Measurements from ENCODE around the gene CHTF8. TPM values are rescaled to one million over a fixed set of nuclear protein-coding genes. Genes with fewer than 3 reads are reported as not detected.
"Not testable (repeated sequence)": the region's sequence is repeated elsewhere in the genome, so short reads cannot be mapped to it uniquely, and the experiment has no call there.

The CHTF8 gene
- polyA plus RNA-seq, 1 experiment, result 161 TPM

DNA sequence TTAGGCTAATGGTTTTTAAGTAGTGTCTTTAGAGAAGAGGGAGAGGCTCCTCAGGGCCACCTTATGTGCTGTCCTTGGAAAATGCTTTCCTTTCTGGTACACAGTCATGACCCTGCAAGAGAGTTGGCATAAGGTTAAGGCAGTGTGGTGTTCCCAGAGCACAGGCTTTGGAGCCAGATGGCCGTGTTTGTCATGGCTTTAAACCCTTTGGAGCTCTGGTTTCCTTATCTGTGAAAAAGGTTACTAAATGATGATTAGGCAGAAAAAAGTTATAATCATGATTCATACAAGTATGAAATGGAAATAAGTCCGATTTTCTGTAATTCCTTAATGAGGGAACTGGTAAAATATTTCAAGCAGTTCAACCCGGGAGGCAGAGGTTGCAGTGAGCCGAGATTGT, 13.3 kb upstream of the CHTF8 start:
- Histone ChIP-seq H3K27me3 (ENCODE audit: control insufficient read depth, insufficient read depth, low read length) (no peaks in the 10 kb centered on the region), H3K4me3 (ENCODE audit: low read depth, low read length) (no peak overlapping the region), H3K36me3 (ENCODE audit: control insufficient read depth, insufficient read depth, low read length) (peaks cover 11% of the 10 kb centered on the region)
- TF ChIP-seq, protein P1, sequence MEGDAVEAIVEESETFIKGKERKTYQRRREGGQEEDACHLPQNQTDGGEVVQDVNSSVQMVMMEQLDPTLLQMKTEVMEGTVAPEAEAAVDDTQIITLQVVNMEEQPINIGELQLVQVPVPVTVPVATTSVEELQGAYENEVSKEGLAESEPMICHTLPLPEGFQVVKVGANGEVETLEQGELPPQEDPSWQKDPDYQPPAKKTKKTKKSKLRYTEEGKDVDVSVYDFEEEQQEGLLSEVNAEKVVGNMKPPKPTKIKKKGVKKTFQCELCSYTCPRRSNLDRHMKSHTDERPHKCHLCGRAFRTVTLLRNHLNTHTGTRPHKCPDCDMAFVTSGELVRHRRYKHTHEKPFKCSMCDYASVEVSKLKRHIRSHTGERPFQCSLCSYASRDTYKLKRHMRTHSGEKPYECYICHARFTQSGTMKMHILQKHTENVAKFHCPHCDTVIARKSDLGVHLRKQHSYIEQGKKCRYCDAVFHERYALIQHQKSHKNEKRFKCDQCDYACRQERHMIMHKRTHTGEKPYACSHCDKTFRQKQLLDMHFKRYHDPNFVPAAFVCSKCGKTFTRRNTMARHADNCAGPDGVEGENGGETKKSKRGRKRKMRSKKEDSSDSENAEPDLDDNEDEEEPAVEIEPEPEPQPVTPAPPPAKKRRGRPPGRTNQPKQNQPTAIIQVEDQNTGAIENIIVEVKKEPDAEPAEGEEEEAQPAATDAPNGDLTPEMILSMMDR (IDR thresholded peaks at IDR 0.05; ENCODE audit: insufficient read depth, low read depth, low read length), result no peak
- POLR2A ChIA-PET, result no interaction called here
- DNase-seq (ENCODE audit: low read depth), result no peak
- CTCF ChIA-PET, result interaction anchor here (0.6 to 2.6 kb wide), 3 partner anchors 143 to 322 kb away, joined by 3 to 8 read pairs (median 3); no protein-coding TSS in a partner anchor

DNA sequence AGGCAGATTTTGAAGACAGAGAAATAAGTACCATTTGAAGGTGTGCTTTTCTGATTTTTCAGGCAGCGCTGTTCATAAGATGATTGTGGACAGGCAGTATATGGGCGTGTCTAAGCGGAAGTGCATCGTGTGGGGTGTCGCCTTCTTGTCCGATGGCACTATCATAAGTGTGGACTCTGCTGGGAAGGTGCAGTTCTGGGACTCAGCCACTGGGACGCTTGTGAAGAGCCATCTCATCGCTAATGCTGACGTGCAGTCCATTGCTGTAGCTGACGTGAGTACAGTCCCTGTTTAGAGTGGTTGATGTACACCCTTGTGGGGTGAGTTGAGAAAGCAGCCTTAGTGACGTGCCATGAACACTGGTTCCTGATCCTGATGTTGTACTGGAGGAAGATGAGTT, 10.7 kb upstream of the CHTF8 start:
- POLR2A ChIA-PET, result no interaction called here
- TF ChIP-seq, protein P1 (IDR thresholded peaks at IDR 0.05; ENCODE audit: insufficient read depth, low read depth, low read length), result no peak
- no peak overlapping the region for H3K4me3 ChIP-seq (ENCODE audit: low read depth, low read length)
- CTCF ChIA-PET, result no interaction called here
- DNase-seq (ENCODE audit: low read depth), result no peak
- no peaks in the 10 kb centered on the region for H3K27me3 ChIP-seq (ENCODE audit: control insufficient read depth, insufficient read depth, low read length)
- peaks cover 8% of the 10 kb centered on the region for H3K36me3 ChIP-seq (ENCODE audit: control insufficient read depth, insufficient read depth, low read length)

DNA sequence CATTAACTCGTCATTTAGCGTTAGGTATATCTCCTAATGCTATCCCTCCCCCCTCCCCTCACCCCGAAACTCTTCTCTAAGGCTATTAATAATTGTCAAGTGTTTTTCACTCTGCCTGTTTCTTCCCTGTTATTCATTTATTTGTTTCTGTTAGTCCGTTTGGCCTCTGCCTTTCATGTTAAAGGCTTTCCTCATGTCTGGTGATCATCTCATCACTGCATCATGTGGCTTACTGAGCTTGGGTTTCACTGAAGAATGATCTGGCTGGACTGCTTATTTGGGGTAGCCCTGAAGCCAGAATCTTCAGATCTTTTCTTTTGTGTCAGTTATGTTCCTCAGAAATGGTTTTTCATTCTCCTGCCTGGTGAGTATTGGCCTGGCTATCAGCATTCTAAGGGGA, 9.5 kb upstream of the CHTF8 start:
- POLR2A ChIA-PET, result no interaction called here
- Histone ChIP-seq H3K4me3 (ENCODE audit: low read depth, low read length) (no peak overlapping the region), H3K27me3 (ENCODE audit: control insufficient read depth, insufficient read depth, low read length) (no peaks in the 10 kb centered on the region), H3K36me3 (ENCODE audit: control insufficient read depth, insufficient read depth, low read length) (peaks cover 8% of the 10 kb centered on the region)
- CTCF ChIA-PET, result interaction anchor here (0.7 to 1.0 kb wide), 2 partner anchors 145 to 308 kb away, joined by 3 to 4 read pairs; no protein-coding TSS in a partner anchor
- TF ChIP-seq, protein P1 (IDR thresholded peaks at IDR 0.05; ENCODE audit: insufficient read depth, low read depth, low read length), result no peak
- DNase-seq (ENCODE audit: low read depth), result no peak

DNA sequence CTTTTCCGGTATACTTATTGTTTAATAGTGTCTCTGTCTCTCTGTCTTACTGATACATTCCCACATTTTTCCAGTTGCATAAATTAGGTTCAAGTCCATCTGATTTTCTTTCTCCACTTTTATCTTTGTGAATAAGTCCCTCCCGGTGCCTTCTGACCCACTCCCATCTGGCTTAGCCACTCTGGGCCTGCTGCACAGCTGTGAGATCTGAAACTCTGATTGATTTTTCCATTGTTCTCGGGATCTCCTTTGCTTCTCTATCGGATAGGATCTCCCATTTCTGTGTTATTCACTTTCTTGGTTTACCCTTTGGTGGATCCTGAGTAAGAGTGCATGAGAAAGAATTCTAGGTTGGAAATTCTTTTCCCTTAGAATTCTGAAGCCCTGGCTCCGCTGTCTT, 8.6 kb upstream of the CHTF8 start:
- ChIA-PET CTCF (no interaction called here), POLR2A (no interaction called here)
- H3K27me3 ChIP-seq (ENCODE audit: control insufficient read depth, insufficient read depth, low read length), result no peaks in the 10 kb centered on the region
- no peak overlapping the region for H3K4me3 ChIP-seq (ENCODE audit: low read depth, low read length)
- TF ChIP-seq, protein P1 (IDR thresholded peaks at IDR 0.05; ENCODE audit: insufficient read depth, low read depth, low read length), result no peak
- no peak for DNase-seq (ENCODE audit: low read depth)
- peaks cover 8% of the 10 kb centered on the region for H3K36me3 ChIP-seq (ENCODE audit: control insufficient read depth, insufficient read depth, low read length)

DNA sequence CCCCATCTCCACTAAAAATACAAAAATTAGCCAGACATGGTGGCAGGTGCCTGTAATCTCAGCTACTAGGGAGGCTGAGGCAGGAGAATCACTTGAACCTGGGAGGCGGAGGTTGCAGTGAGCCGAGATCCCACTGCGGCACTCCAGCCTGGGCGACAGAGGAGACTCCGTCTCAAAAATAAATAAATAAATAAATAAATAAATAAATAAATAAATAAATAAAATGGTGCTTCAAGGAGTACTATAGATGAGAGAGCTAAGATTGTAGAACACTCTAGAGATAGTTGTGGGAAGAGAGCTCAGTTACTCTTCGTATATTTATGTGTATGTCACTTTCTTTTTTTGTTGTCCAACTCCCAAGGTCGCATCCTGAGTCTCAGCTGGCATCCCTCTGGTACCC, 7.1 kb upstream of the CHTF8 start:
- H3K27me3 ChIP-seq (ENCODE audit: control insufficient read depth, insufficient read depth, low read length); H3K4me3 ChIP-seq (ENCODE audit: low read depth, low read length); H3K36me3 ChIP-seq (ENCODE audit: control insufficient read depth, insufficient read depth, low read length); DNase-seq (ENCODE audit: low read depth); POLR2A ChIA-PET: not testable (repeated sequence)
- CTCF ChIA-PET, result interaction anchor here (0.6 to 0.8 kb wide), 2 partner anchors 10 to 286 kb away, joined by 3 to 4 read pairs; no protein-coding TSS in a partner anchor

DNA sequence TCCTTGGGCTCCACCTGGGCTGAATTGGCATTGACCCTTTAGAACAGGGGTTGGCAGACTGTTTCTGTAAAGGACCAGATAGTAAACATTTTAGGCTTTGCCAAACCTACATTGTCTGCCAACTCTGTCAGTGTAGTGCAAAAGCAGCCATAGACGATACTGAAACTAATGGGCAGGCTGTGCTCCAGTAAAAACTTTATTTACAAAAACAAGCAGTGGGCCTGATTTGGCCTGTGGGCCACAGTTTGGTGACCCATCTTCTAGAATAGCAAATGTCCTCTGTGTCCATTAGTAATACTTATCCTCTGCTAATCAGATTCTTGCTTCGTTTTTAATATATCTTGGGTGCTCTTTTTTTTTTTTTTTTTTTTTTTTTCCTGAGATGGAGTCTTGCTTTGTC, 6.2 kb upstream of the CHTF8 start:
- Histone ChIP-seq H3K4me3 (ENCODE audit: low read depth, low read length) (no peak overlapping the region), H3K36me3 (ENCODE audit: control insufficient read depth, insufficient read depth, low read length) (peaks cover 8% of the 10 kb centered on the region), H3K27me3 (ENCODE audit: control insufficient read depth, insufficient read depth, low read length) (no peaks in the 10 kb centered on the region)
- ChIA-PET POLR2A (no interaction called here), CTCF (interaction anchor here (1.1 kb wide), 1 partner anchor 12 kb away, joined by 4 read pairs; no protein-coding TSS in a partner anchor)
- DNase-seq (ENCODE audit: low read depth), result no peak
- TF ChIP-seq, protein P1 (IDR thresholded peaks at IDR 0.05; ENCODE audit: insufficient read depth, low read depth, low read length), result no peak

Measured in BJ (cell line).